ENCODE results near the gene CD80.

Gene CD80

DNA sequence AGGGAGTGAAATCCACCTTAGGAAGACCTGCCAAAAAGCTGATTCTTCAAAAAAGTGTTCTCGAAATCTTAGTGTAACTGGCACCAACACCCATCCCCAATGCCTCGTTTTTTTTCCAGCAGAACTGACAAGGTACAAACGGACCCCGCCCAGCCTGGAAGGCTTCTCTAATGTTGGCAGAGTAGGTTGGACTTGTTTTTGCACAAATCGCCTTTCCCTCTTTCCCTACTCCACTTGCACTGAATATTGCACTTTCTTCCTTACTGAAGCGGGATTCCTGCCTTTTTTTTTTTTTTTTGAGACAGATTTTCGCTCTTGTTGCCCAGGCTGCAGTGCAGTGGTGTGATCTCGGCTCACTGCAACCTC lies 61.6 kb downstream of the CD80 start:
- no peak for DNase-seq (ENCODE audit: low read depth in 2 of 2)

DNA sequence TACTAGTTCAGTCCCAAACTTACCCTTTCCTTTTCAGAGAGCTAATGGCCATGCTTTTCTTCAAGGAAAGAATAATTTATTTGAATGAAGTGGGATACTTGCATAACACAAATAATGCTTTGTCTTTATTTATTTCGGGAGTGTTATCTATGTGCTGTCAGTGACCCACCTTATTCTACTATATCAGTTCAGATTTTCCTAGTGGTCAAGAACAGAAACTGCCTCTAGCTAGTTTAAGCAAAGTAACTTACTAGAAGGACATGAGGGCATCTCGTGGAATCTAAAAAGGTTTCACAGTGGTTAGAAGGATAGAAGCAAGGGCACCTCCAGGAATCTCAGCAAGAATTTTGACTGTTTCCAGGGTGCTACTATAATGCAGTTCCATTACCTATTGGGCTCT lies 64.8 kb downstream of the CD80 start:
- no peak for DNase-seq (ENCODE audit: low read depth in 2 of 2)

DNA sequence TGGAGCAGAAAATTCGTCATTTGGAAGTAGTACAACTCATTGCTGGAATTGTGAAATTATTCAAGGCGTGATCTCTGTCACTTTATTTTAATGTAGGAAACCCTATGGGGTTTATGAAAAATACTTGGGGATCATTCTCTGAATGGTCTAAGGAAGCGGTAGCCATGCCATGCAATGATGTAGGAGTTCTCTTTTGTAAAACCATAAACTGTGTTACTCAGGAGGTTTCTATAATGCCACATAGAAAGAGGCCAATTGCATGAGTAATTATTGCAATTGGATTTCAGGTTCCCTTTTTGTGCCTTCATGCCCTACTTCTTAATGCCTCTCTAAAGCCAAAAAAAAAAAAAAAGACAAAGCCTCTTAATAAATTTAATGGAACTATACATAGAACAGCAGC lies 66.6 kb downstream of the CD80 start:
- no peak for DNase-seq (ENCODE audit: low read depth in 2 of 2)

DNA sequence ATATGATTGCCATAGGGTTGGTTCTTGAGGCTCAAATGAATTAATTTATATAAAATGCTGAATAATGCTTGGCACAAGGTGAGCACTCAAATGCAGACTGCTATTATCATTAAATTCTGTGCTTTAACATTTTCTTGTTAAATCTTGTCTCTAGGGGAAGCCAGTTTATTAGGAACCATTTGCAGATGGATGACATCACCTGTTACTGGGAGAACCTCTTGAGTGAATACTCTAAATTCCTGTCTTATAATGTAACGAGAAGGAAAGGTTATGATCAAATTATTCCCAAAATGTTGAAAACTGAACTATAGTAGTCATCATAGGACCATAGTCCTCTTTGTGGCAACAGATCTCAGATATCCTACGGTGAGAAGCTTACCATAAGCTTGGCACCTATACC lies 67.3 kb downstream of the CD80 start:
- no peak for DNase-seq (ENCODE audit: low read depth in 2 of 2)

DNA sequence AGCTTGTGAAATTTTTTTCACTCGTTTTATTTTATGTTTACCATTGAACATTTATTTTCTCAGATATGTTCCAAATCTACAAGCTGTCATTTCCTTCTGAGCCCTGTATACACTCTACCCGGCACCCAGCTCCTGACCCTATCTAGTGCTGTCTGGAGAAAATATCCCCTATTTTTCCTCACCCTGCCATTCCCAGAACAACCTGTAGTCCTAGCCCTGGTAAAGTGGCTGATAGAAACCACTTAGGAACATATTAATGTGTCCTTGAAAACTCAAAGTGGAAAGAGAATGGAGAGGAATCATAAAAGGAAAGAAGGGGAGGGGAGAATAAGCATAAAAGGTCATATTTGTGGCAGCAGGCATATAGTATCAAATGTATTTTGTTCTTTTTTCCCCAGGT lies 69.3 kb downstream of the CD80 start:
- no peak for DNase-seq (ENCODE audit: low read depth in 2 of 2)

DNA sequence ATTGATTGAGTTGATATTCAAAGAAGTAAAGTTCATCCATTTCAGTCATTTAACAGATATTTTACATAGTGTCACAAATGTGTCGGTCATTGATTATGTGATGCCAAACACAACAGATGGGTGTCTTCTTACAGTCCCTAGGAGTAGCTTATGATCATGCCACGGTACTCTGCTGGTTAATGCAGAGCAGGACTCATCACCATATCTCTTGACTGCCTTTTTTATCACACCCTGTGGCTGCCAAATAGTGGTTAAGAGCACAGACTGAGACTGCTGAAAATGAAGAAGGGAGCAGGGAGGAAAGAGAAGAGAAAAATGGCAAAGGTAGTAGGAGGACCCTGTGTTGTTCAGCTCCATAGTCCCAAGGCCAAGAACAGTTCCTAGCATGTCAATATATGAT lies 73.9 kb downstream of the CD80 start:
- no peak for DNase-seq (ENCODE audit: low read depth in 2 of 2)

DNA sequence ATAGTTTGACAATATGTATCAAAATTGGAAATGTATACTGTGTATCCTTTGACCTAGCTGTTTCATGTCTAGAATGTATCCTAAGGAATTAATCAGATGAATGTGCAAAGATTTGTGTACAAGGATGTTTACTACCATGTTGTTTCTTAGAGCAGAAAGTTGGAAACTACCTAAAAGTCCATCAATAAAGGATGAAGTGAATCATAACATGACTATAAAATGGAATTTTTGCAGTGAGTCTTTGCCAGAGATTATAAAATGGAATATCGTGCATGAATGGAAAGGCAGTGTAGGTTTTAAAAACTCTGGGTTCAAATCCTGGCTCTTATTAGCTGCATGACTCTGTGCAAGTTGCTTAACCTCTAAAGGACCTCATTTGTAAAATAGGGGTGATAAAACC lies 76.3 kb downstream of the CD80 start:
- DNase-seq (ENCODE audit: low read depth in 2 of 2), result no peak

DNA sequence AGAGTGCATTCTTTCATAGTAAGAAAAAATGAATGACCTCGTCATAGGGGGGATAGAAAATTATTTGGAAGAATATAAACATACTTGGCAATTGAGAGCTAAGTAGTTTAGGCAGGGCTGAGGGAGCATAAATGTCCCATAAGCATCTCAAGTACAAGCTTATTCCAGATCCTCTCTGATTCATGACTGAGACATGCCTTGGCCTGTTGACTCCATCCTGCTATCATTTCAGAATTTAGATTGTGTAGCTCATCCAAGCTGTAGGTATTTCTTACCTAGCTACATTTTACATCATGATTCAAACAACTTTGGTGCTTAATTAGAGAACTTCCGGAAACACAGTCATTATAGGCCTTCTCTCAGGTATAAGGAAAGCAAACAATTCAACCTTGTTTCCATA lies 78.3 kb downstream of the CD80 start:
- DNase-seq (ENCODE audit: low read depth in 2 of 2), result no peak

Measured in stimulated activated CD8-positive, alpha-beta memory T cell treated with anti-CD3 and anti-CD28 coated beads, Interleukin-7, amount 100 ng/mL, for 4 hours (primary cell).